ENCODE data around the gene PIK3R1.

The PIK3R1 gene

DNA sequence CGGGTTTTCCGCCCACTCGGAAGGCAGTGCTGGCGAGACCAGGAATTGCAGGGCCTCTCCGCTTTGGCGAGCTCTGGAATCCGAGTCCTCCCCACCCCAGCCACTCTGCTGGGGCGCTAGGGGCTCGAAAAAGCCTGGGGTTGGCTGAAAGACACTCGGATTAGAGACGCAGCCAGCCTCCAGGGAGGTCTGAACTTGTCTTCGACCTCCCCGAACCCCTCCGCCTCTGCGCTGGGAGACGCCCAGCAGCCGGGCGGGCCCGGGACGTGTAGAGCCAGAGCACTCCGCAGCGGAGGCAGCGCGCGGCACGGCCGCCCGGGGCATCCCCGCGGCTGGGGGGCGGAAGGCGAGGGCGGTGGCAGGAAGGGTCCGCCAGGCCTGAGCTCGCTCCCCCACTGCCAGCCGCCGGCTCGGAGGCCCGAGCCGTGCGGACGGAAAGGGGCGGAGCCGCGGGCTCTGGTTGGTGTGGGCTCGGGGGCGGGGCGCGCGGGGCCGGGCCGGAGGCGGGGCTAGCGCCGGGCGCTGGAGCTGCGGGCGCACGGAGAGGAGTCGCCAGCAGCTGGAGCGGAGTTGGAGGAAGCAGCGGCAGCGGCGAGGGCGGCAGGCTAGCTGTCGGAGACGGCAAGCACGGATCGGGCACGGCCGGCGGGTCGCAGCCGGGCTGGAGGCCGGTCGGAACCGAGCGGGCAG lies at the start of gene PIK3R1:
TSS of gene PIK3R1 (plus strand) at position 549 of the 690 bp plus-strand sequence. CDS start 10,920 bp downstream, outside the sequence.
- DNase-seq, result peak; percentile 93 to 95

- DNase-seq, result no peak
Observed at GRCh38 chr5:68167195-68167651, 48.3 kb upstream of the PIK3R1 start.

DNA sequence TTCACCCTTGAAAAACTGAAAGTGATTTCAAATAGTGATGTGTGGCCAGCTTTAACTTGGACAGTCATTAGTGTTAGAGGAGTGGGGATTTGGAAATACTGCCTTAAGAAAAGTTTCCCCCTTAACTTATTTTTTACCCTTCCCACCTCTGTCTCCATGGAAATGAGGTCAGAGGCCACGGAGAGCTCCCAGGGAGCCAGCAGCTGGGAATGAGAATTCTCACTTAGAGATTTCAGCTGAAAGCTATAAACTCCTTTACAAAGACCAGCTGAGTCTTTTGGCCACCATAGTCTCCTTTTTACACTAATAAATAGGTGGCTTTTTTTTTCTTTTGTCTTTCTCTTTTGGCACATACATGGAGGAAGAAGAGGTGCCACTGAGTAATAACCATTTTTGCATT lies 45.7 kb upstream of the PIK3R1 start:
- no peak for DNase-seq

- no peak for DNase-seq
Observed at GRCh38 chr5:68170826-68171558, 44.6 kb upstream of the PIK3R1 start.

- DNase-seq, result no peak
Observed at GRCh38 chr5:68172314-68172713, 43.2 kb upstream of the PIK3R1 start.

DNA sequence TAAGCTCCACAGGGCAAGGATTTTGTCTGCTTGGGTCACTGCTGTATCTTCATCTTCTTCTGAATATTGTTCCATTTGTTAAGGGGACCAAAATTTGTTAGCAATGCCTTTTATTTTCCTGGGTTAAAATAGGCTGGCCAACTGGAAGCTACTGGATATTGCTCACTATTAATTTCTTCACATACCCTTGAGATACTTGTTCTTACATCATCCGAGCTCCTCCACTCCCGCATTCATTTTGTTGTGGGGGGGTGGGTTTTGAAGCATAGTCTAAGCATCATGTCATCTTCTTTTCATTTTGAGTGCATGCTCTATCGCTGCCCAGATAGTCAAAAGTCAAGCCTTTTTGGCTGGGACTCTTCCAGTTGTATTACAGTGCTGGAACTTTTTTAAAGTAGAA lies 42.5 kb upstream of the PIK3R1 start:
- no peak for DNase-seq

DNA sequence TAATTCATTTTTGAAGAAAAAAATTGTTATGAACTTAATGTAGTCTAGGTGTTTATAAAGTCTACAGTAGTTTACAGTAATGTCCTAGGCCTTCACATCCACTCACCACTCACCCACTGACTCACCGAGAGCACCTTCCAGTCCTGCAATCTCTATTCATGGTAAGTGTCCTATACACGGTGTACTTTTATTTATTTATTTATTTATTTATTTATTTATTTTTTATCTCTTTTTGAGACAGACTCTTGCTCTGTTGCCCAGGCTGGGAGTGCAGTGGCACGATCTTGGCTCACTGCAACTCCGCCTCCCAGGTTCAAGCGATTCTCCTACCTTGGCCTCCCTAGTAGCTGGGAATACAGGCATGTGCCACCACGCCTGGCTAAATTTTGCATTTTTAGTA lies 39.3 kb upstream of the PIK3R1 start:
- no peak for DNase-seq

- no peak for DNase-seq
Observed at GRCh38 chr5:68176802-68177479, 38.6 kb upstream of the PIK3R1 start.

GRCh38 chr5:68177676-68178075 lies 37.9 kb upstream of the PIK3R1 start:
- DNase-seq, result no peak

- no peak for DNase-seq
Observed at GRCh38 chr5:68178579-68178978, 37.0 kb upstream of the PIK3R1 start.

- DNase-seq, result no peak
Observed at GRCh38 chr5:68180121-68181038, 35.2 kb upstream of the PIK3R1 start.

- DNase-seq, result no peak
Observed at GRCh38 chr5:68181039-68181599, 34.4 kb upstream of the PIK3R1 start.

DNA sequence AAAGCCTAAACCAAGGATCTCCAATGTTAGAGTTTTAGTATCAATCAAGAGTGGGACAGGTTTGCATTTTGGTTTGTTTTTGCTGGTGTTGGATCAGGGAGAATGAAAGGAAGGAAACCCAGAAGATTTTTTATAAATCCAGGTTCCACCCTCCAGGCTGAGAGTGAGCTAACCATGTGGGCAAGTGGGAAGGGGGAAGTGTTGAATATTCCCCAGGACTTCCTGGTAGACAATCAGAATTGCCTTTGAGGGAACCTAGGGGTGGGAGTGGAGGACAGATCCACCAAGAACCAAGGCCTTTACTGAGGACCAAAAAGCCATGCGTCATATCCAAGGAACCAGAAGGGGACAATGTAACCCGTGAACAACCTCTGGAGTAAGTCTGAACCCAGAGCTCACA lies 33.5 kb upstream of the PIK3R1 start:
- no peak for DNase-seq

- DNase-seq, result no peak
Observed at GRCh38 chr5:68182534-68182933, 33.0 kb upstream of the PIK3R1 start.

GRCh38 chr5:68187268-68188055 lies 28.1 kb upstream of the PIK3R1 start:
- DNase-seq, result no peak

DNA sequence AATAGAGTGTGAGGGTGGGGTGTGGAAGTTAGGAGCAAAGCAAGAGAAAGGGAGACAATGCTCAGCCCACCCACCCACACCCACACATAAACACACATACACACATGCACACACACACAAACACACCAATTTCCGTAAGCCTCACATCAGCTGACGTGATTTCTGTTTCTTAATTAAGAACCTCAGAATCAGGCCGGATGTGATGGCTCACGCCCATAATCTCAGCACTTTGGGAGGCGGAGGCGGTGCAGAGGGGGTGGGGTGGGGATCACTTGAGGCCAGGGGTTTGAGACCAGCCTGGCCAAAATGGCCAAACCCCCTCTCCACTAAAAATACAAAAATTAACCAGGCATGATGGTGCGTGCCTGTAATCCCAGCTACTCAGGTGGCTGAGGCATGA lies 26.4 kb upstream of the PIK3R1 start:
- DNase-seq, result no peak

DNA sequence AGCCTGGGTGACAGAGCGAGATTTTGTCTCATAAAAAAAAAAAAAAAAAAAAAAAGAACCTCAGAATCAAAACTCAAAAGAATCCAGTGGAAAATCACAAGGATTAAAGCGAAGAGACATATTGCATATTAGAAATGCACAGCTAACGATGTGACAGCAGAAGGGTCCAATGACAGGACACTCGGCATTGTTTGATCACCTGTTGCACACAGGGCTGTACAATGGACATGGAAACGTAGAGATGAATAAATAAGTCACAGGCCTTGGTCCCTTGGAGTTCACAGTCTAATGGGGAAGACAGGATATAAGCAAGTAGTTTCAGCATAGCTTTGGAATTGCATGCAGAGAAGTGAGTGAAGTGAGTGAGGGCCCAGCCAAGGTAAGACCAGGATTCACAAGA lies 25.9 kb upstream of the PIK3R1 start:
- no peak for DNase-seq

DNA sequence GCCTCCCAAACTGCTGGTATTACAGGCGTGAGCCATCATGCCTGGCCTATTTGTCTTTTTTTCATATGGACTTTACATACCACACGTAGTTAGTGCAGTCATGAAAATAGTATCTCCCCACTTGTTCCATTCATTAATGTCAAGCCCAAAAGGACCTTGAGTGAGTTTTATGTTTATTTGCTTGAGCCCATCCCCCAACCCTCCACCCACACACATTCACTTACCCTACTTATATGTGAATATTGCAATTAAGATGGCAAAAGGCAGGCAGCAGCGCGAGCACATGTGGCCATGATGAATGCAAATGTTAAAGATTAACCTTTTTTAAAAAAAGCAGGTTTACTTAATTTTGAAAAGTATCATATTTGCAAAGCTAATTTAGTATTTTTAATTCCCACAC lies 24.9 kb upstream of the PIK3R1 start:
- no peak for DNase-seq

GRCh38 chr5:68191083-68191791 lies 24.3 kb upstream of the PIK3R1 start:
- DNase-seq, result no peak

DNA sequence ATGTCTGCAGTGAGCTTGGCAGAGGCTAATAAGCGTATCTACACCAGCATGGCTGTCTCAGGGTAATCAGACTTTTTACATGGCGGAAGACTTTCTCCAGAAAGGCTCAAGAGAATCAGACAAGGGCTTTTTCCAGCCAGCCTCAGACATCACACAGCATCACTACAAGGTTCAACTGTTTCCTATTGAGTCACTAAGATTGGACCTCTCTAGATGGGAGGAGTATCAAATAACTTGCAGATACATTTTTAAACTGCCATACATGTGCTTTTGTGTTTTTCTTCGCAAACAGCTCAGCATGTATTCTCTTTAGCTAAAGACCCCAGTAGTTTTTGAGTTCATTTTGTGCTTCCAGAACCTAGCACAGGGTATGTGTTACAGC lies 22.9 kb upstream of the PIK3R1 start:
- DNase-seq, result no peak

- DNase-seq, result no peak
Observed at GRCh38 chr5:68193481-68194036, 22.0 kb upstream of the PIK3R1 start.
